ENCODE measurements around the gene SLC30A10.
"Not testable (repeated sequence)": the region's sequence is repeated elsewhere in the genome, so short reads cannot be mapped to it uniquely, and the experiment has no call there.

Gene SLC30A10

GRCh38 chr1:219880765-219881457 lies 47.4 kb downstream of the SLC30A10 start:
- H3K4me3 ChIP-seq (replicated peaks; ENCODE audit: low read depth, low read length) = no peak overlapping the region
- no peak for TF ChIP-seq CTCF (IDR thresholded peaks at IDR 0.05; ENCODE audit: low read depth, low read length, missing control alignments)
- no peak for DNase-seq (ENCODE audit: extremely low read depth, low read depth)

- DNase-seq (ENCODE audit: extremely low read depth, low read depth) = no peak
- H3K4me3 ChIP-seq (replicated peaks; ENCODE audit: low read depth, low read length) = no peak overlapping the region
- TF ChIP-seq CTCF (IDR thresholded peaks at IDR 0.05; ENCODE audit: low read depth, low read length, missing control alignments) = no peak
These were observed 51.6 kb downstream of the SLC30A10 start for GRCh38 chr1:219876798-219877209.

- no peak overlapping the region for H3K4me3 ChIP-seq (replicated peaks; ENCODE audit: low read depth, low read length)
- no peak for TF ChIP-seq CTCF (IDR thresholded peaks at IDR 0.05; ENCODE audit: low read depth, low read length, missing control alignments)
- no peak for DNase-seq (ENCODE audit: extremely low read depth, low read depth)
These were observed 52.5 kb downstream of the SLC30A10 start for GRCh38 chr1:219875860-219876259.

- DNase-seq (ENCODE audit: extremely low read depth, low read depth) = not testable (repeated sequence)
These were observed 55.8 kb downstream of the SLC30A10 start for GRCh38 chr1:219872538-219872937.

GRCh38 chr1:219871427-219872057 lies 56.8 kb downstream of the SLC30A10 start:
- DNase-seq (ENCODE audit: extremely low read depth, low read depth) = no peak
- TF ChIP-seq CTCF (IDR thresholded peaks at IDR 0.05; ENCODE audit: low read depth, low read length, missing control alignments) = no peak
- H3K4me3 ChIP-seq (replicated peaks; ENCODE audit: low read depth, low read length) = no peak overlapping the region

More at GRCh38 chr1:219872538-219872937, 55.8 kb downstream of the SLC30A10 start:
- H3K4me3 ChIP-seq (replicated peaks; ENCODE audit: low read depth, low read length) = not testable (repeated sequence)

GRCh38 chr1:219868615-219869014 lies 59.7 kb downstream of the SLC30A10 start:
- DNase-seq (ENCODE audit: extremely low read depth, low read depth); H3K4me3 ChIP-seq (replicated peaks; ENCODE audit: low read depth, low read length): not testable (repeated sequence)
